HCT116 (cell line): ENCODE data around the gene TTC23. TPM values are rescaled to one million over a fixed set of nuclear protein-coding genes. Genes with fewer than 3 reads are reported as not detected.

Experiments
- ATAC-seq: fragments of 200-7000 bp; cut with Tn5 transposase; 2 replicates; pipeline ENCODE4 v1.9.1; 2020; ENCODE audit warnings: mild to moderate bottlenecking, moderate library complexity
- BruUV-seq: library from RNA; stranded (reverse); fragments of 400-500 nt; replicated peaks from 2 replicates; lab custom pipeline; 2021; lab: Mats Ljungman, UMichigan
- CTCF ChIA-PET: fragments of 300-600 bp; sonication (Branson Sonifier 250); formaldehyde crosslinking; loops from one replicate; lab custom pipeline; 2021; ENCODE audit warnings: antibody characterized with exemption; lab: Charles Lee
- POLR2A ChIA-PET: fragments of 300-600, 350-600 bp; sonication (Branson Sonifier 250); formaldehyde crosslinking; loops from one replicate; lab custom pipeline; 2021; ENCODE audit warnings: antibody characterized with exemption; lab: Charles Lee
- RAD21 ChIA-PET, 2 experiments: fragments of 300-600 bp; sonication (Branson Sonifier 250); formaldehyde crosslinking; loops; one replicate each; lab custom pipeline; 2023; ENCODE audit warnings: low total read pairs in 2 of 2; ENCODE audit not compliant: uncharacterized antibody in 2 of 2, unreplicated experiment in 2 of 2, low non-redundant PET in 1 of 2; lab: Charles Lee
- DNase-seq: peaks from one replicate; pipeline ENCODE4 v3.0.0-alpha.2; 2010; ENCODE audit warnings: low read depth, low spot score
- H2AFZ ChIP-seq: fragments of 200-600 bp; shearing (Covaris generic), sonication (generic); 2 replicates; pipeline ENCODE4 v1.6.1; 2017; ENCODE audit warnings: low read depth, mixed run types, mixed read lengths, antibody characterized with exemption, low read length; ENCODE audit not compliant: poor library complexity, severe bottlenecking
- H3K27ac ChIP-seq: 2 replicates; pipeline ENCODE4 v1.5.1; 2012; ENCODE audit warnings: low read depth, low read length
- H3K27me3 ChIP-seq: fragments of 200-600 bp; sonication (generic); 2 replicates; pipeline ENCODE4 v1.6.1; 2016; ENCODE audit warnings: mixed run types, low read length, mixed read lengths; ENCODE audit not compliant: insufficient read depth
- H3K36me3 ChIP-seq, 2 experiments: fragments of 200-500 bp in 1 of 2; fragments of 200-600 bp in 1 of 2; sonication (Bioruptor generic) in 1 of 2; sonication (generic) in 1 of 2; 2 replicates each; pipeline versions ENCODE4 v1.5.1 to v1.6.1; 2014 to 2016; ENCODE audit warnings: low read length in 2 of 2, inconsistent platforms in 1 of 2, mixed read lengths in 1 of 2, mixed run types in 1 of 2; ENCODE audit not compliant: insufficient read depth in 2 of 2, control insufficient read depth in 1 of 2
- H3K4me1 ChIP-seq, 2 experiments: fragments of 200-600 bp in 1 of 2; sonication (generic) in 1 of 2; 2 replicates each; pipeline versions ENCODE4 v1.5.1 to v1.6.1; 2012 to 2017; ENCODE audit warnings: low read length in 2 of 2, inconsistent platforms in 1 of 2, mild to moderate bottlenecking in 1 of 2, mixed read lengths in 1 of 2, mixed run types in 1 of 2, moderate library complexity in 1 of 2; ENCODE audit not compliant: insufficient read depth in 2 of 2, control insufficient read depth in 1 of 2
- H3K4me2 ChIP-seq: fragments of 200-600 bp; sonication (generic); 2 replicates; pipeline ENCODE4 v1.6.1; 2017; ENCODE audit warnings: mixed run types, low read length, mixed read lengths
- H3K4me3 ChIP-seq, 2 experiments: fragments of 200-600 bp in 1 of 2; sonication (generic) in 1 of 2; replicated peaks in 1 of 2; 2 replicates each; pipeline ENCODE4 v1.5.1; 2011 to 2016; ENCODE audit warnings: low read length in 2 of 2, control low read depth in 1 of 2, low read depth in 1 of 2, mild to moderate bottlenecking in 1 of 2, mixed read lengths in 1 of 2, mixed run types in 1 of 2
- H3K79me2 ChIP-seq: fragments of 200-600 bp; sonication (generic); 2 replicates; pipeline ENCODE4 v1.6.1; 2017; ENCODE audit warnings: mild to moderate bottlenecking, mixed run types, low read length, moderate library complexity, mixed read lengths; ENCODE audit not compliant: insufficient read depth
- H3K9ac ChIP-seq: fragments of 200-600 bp; sonication (generic); 2 replicates; pipeline ENCODE4 v1.6.1; 2016; ENCODE audit warnings: low read length, mixed read lengths
- H3K9me2 ChIP-seq: fragments of 200-600 bp; sonication (generic), shearing (Covaris generic); 2 replicates; pipeline ENCODE4 v1.6.1; 2017; ENCODE audit warnings: mixed run types, mild to moderate bottlenecking, moderate library complexity; ENCODE audit not compliant: insufficient read depth
- H3K9me3 ChIP-seq, 2 experiments: fragments of 200-500 bp in 1 of 2; fragments of 200-600 bp in 1 of 2; sonication (Bioruptor generic) in 1 of 2; sonication (generic) in 1 of 2; 2 replicates each; pipeline ENCODE4 v1.6.1; 2014 to 2017; ENCODE audit warnings: low read length in 2 of 2, mixed read lengths in 2 of 2, inconsistent platforms in 1 of 2, low read depth in 1 of 2, mild to moderate bottlenecking in 1 of 2, mixed run types in 1 of 2, moderate library complexity in 1 of 2; ENCODE audit not compliant: control insufficient read depth in 1 of 2, insufficient read depth in 1 of 2
- H4K20me1 ChIP-seq: fragments of 200-600 bp; sonication (generic), shearing (Covaris generic); 2 replicates; pipeline ENCODE4 v1.6.1; 2017; ENCODE audit warnings: mixed run types, mild to moderate bottlenecking, moderate library complexity; ENCODE audit not compliant: insufficient read depth
- CEBPB ChIP-seq: IDR thresholded peaks from 2 replicates; pipeline ENCODE4 v1.6.1; 2012; ENCODE audit warnings: low read depth
- CTCF ChIP-seq, 3 experiments: fragments of 200-600 bp in 1 of 3; sonication (generic) in 1 of 3; IDR thresholded peaks in 2 of 3; conservative IDR thresholded peaks in 1 of 3; 2 replicates each; pipeline ENCODE4 v1.5.1; 2012 to 2017; ENCODE audit warnings: low read depth in 2 of 3, low read length in 2 of 3, antibody characterized with exemption in 1 of 3, borderline replicate concordance in 1 of 3, control low read depth in 1 of 3, mild to moderate bottlenecking in 1 of 3, mixed read lengths in 1 of 3, mixed run types in 1 of 3, moderate library complexity in 1 of 3; ENCODE audit not compliant: insufficient read depth in 1 of 3
- ELF1 ChIP-seq: IDR thresholded peaks from 2 replicates; pipeline ENCODE4 v1.6.1; 2012; ENCODE audit warnings: low read depth, borderline replicate concordance
- EZH2 ChIP-seq: fragments of 200-600 bp; sonication (generic); IDR thresholded peaks from 2 replicates; pipeline ENCODE4 v1.6.1; 2017; ENCODE audit warnings: antibody characterized with exemption, mixed run types
- EZH2phosphoT487 ChIP-seq: fragments of 200-600 bp; IDR thresholded peaks from 2 replicates; pipeline ENCODE4 v1.6.1; 2018; ENCODE audit warnings: antibody characterized with exemption, borderline replicate concordance
- FOSL1 ChIP-seq: IDR thresholded peaks from 2 replicates; pipeline ENCODE4 v1.6.1; 2012; ENCODE audit warnings: low read depth
- POLR2A ChIP-seq: IDR thresholded peaks from 2 replicates; pipeline ENCODE4 v1.7.0; 2011; ENCODE audit warnings: borderline replicate concordance; ENCODE audit not compliant: insufficient read depth, insufficient read length; ENCODE audit errors: extremely low read depth
- POLR2AphosphoS5 ChIP-seq: IDR thresholded peaks from 2 replicates; pipeline ENCODE4 v1.6.1; 2011; ENCODE audit warnings: mild to moderate bottlenecking, low read depth, low read length, moderate library complexity
- SRF ChIP-seq: IDR thresholded peaks from 2 replicates; pipeline ENCODE4 v1.6.1; 2012; ENCODE audit warnings: low read depth
- ZBTB33 ChIP-seq: IDR thresholded peaks from 2 replicates; pipeline ENCODE4 v1.6.1; 2011; ENCODE audit warnings: mild to moderate bottlenecking, low read length, moderate library complexity; ENCODE audit not compliant: insufficient replicate concordance; ENCODE audit errors: extremely low read depth
- ZFX ChIP-seq: fragments of 450-650 bp; IDR thresholded peaks from 2 replicates; pipeline ENCODE4 v1.6.1; 2017
- ZNF274 ChIP-seq: fragments of 200-500 bp; sonication (Bioruptor generic); IDR thresholded peaks from 2 replicates; pipeline ENCODE4 v1.6.1; 2014; ENCODE audit warnings: mild to moderate bottlenecking, low read depth, low read length, inconsistent platforms
- intact Hi-C: fragments of 100-400 bp; cut with micrococcal nuclease; formaldehyde crosslinking; loops from 2 replicates; pipeline ENCODE4 v1.10.0; 2022
- total RNA-seq: library from RNA; stranded (reverse); gene quantifications from one replicate; pipeline ENCODE4 v1.2.1, GENCODE V29; 2021; ENCODE audit not compliant: unreplicated experiment

The TTC23 gene
- total RNA-seq, 1 experiment from 2014 or later, result 10.2 TPM

GRCh38 chr15:99149366-99149765 is 100.0 kb downstream of the TTC23 start (continued):
- TF ChIP-seq ZBTB33, result no peak
- TF ChIP-seq EZH2phosphoT487, result no peak
- TF ChIP-seq EZH2, result no peak
- TF ChIP-seq ZNF274, result no peak
- no peak for TF ChIP-seq ZFX
- no peak for TF ChIP-seq POLR2A
- no peak for TF ChIP-seq POLR2AphosphoS5
- TF ChIP-seq CTCF (IDR thresholded peaks at IDR 0.05 in 2 of 3, conservative IDR thresholded peaks at IDR 0.05 in 1 of 3; ENCODE audit: borderline replicate concordance in 1 of 3, insufficient read depth in 1 of 3, low read depth in 2 of 3, low read length in 2 of 3), result no peak
- TF ChIP-seq SRF, result no peak

GRCh38 chr15:99148851-99149276 is 100.5 kb downstream of the TTC23 start:
- ATAC-seq, result no peak
- RAD21 ChIA-PET, result no interaction called here
- Histone ChIP-seq H3K27ac (no peak overlapping the region), H3K4me2 (no peak overlapping the region), H3K27me3 (no peaks in the 10 kb centered on the region), H3K4me1 (no peaks in the 10 kb centered on the region)
- TF ChIP-seq ZBTB33, result no peak
- no peak for TF ChIP-seq SRF
- TF ChIP-seq ELF1, result no peak
- no peak for TF ChIP-seq EZH2
- TF ChIP-seq CEBPB, result no peak
- no peak for TF ChIP-seq FOSL1
- TF ChIP-seq, all 23 proteins: peak for 0
- no peaks in the 10 kb centered on the region for H3K9me2 ChIP-seq
- no peak overlapping the region for H3K4me3 ChIP-seq
- no peak overlapping the region for H2AFZ ChIP-seq
- no peaks in the 10 kb centered on the region for H3K9me3 ChIP-seq
- POLR2A ChIA-PET, result no interaction called here
- no peak for DNase-seq
- no peak overlapping the region for H3K9ac ChIP-seq
- intact Hi-C loops, result no loop called here
- H4K20me1 ChIP-seq, result no peaks in the 10 kb centered on the region
- H3K79me2 ChIP-seq, result no peaks in the 10 kb centered on the region
- H3K36me3 ChIP-seq, result no peaks in the 10 kb centered on the region
- BruUV-seq, result no TSS peak
- CTCF ChIA-PET, result no interaction called here
